D341Med (cell line): Measurements from ENCODE around the gene SLFN14.
"Not testable (repeated sequence)": the region's sequence is repeated elsewhere in the genome, so short reads cannot be mapped to it uniquely, and the experiment has no call there.

ENCODE experiments used
- DNase-seq: peaks from one replicate; pipeline ENCODE4 v3.0.0; 2012; ENCODE audit warnings: low spot score

The SLFN14 gene

DNA sequence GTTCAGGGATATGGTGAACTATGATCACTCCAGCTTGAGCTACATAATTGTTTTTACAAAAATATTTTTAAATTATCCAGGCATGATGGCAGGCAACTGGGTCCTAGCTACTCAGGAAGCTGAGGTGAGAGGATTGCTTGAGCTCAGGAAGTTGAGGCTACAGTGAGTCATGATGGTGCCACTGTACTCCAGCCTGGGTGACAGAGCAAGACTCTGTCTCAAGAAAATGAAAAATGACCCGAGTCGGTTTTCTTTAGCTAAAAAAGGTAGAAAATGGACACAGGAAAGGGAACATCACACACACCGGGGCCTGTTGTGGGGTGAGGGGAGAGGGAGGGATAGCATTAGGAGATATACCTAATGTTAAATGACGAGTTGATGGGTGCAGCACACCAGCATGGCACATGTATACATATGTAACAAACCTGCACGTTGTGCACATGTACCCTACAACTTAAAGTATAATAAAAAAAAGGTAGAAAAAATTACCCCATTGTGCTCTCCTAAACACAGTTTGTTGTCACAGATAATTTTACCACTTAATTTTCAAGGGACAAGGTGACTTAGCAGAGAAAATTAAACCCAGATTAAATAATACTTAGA is 38.9 kb downstream of the SLFN14 start:
- not testable (repeated sequence) for DNase-seq

DNA sequence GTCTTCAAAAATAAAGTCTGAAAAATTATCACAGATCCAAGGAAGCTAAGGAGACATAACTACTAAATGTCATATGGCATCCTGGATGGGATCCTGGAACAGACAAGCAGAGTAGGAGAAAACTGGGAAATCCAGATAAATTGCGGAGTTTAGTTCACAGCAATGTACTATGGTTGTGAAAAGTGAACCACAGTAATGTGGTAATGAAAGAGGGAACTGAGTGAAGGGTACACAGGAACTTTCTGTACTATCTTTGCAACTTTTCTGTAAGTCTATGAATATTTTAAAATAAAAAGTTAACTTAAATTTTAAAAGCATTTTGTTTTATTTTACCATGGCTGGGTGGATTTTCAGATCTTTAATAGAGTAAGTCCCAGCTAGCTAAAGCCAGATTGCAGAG is 39.5 kb downstream of the SLFN14 start:
- no peak for DNase-seq

DNA sequence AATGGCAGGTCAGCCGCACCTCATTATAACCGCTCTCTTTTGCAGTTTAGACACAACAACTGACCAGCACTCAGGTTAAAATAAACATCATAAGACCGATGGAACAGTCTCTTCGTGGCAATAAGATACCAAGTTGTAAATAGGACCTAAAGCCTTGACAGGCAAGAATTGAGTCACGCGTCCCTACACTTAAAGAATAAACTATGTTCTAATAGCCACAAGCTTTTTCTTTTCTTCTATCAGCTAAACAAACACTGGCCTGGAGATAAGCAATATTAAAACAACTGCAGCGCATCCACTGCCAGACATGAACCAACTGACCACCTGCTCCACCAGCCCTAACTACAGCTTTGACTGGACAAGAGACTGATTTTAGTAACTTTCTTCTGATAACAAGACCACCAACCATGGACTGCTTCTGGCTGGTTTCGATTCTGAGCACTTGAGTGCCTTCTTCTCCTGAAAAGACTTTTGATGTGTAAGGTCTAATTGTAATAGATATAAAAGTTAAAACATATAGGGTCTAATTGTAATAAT is 40.6 kb downstream of the SLFN14 start:
- DNase-seq = no peak

GRCh38 chr17:35519439-35519838 is 41.2 kb downstream of the SLFN14 start:
- DNase-seq = no peak

GRCh38 chr17:35518431-35518830 is 42.2 kb downstream of the SLFN14 start:
- not testable (repeated sequence) for DNase-seq

DNA sequence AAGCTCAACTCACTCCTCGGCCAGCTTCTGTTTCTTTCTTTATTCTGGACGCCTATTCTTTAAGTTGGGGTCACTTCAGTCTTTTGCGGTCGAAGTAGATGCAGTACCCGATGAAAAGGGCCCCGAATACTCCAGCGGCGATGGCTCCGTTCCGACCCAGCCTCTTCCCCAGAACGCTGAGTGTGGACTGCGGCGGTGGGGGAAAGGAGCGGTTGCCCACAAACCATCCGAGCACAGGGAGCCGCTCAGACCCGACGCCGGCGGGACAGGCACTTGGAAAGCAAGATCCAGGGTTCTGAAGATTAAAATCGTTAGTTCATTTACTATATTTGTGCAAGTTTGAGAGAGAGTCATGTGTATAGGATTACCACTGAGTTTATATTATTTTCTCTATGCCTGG is 45.6 kb downstream of the SLFN14 start:
- DNase-seq = no peak

- no peak for DNase-seq
Observed at GRCh38 chr17:35514564-35514963, 46.1 kb downstream of the SLFN14 start.
